ENCODE measurements around the gene TMPRSS3. TPM values are rescaled to one million over a fixed set of nuclear protein-coding genes. Genes with fewer than 3 reads are reported as not detected.

Gene TMPRSS3
- total RNA-seq, 1 experiment from 2014 or later, result not detected

- H3K9me3 ChIP-seq (ENCODE audit: low read depth, low read length, poor library complexity, severe bottlenecking), result peaks cover 12% of the 10 kb centered on the region
- intact Hi-C loops (cut with micrococcal nuclease; ENCODE audit: unreplicated experiment), result no loop called here
- BruUV-seq (replicated peaks), result no TSS peak
- DNase-seq (ENCODE audit: low spot score), result no peak
- no peak overlapping the region for H3K27ac ChIP-seq (ENCODE audit: low read depth, low read length, poor library complexity, severe bottlenecking)
- H3K36me3 ChIP-seq (ENCODE audit: insufficient read depth, low read length, poor library complexity, severe bottlenecking), result no peaks in the 10 kb centered on the region
- TF ChIP-seq EZH2 (IDR thresholded peaks at IDR 0.05; ENCODE audit: borderline replicate concordance, low read depth, low read length, poor library complexity, severe bottlenecking) (no peak), CTCF (conservative IDR thresholded peaks at IDR 0.05; ENCODE audit: low read depth, low read length) (no peak)
- ChIA-PET CTCF (no interaction called here), POLR2A (ENCODE audit: low non-redundant PET) (no interaction called here)
- peaks cover 56% of the 10 kb centered on the region for H3K27me3 ChIP-seq (replicated peaks; ENCODE audit: insufficient read depth, low read depth, low read length, poor library complexity)
- H3K4me3 ChIP-seq (ENCODE audit: low read depth, low read length, poor library complexity, severe bottlenecking), result no peak overlapping the region
- peaks cover 21% of the 10 kb centered on the region for H3K4me1 ChIP-seq (ENCODE audit: insufficient read depth, low read length, poor library complexity, severe bottlenecking)
These were observed 33.2 kb upstream of the TMPRSS3 start for GRCh38 chr21:42429021-42429420.

GRCh38 chr21:42427809-42428419 is 32.1 kb upstream of the TMPRSS3 start:
- DNase-seq (ENCODE audit: low spot score), result no peak
- no peaks in the 10 kb centered on the region for H3K36me3 ChIP-seq (ENCODE audit: insufficient read depth, low read length, poor library complexity, severe bottlenecking)
- peaks cover 7% of the 10 kb centered on the region for H3K9me3 ChIP-seq (ENCODE audit: low read depth, low read length, poor library complexity, severe bottlenecking)
- intact Hi-C loops (cut with micrococcal nuclease; ENCODE audit: unreplicated experiment), result no loop called here
- BruUV-seq (replicated peaks), result no TSS peak
- peaks cover 59% of the 10 kb centered on the region for H3K27me3 ChIP-seq (replicated peaks; ENCODE audit: insufficient read depth, low read depth, low read length, poor library complexity)
- no peak overlapping the region for H3K4me3 ChIP-seq (ENCODE audit: low read depth, low read length, poor library complexity, severe bottlenecking)
- CTCF ChIA-PET, result no interaction called here
- H3K27ac ChIP-seq (ENCODE audit: low read depth, low read length, poor library complexity, severe bottlenecking), result no peak overlapping the region
- TF ChIP-seq EZH2 (IDR thresholded peaks at IDR 0.05; ENCODE audit: borderline replicate concordance, low read depth, low read length, poor library complexity, severe bottlenecking) (no peak), CTCF (conservative IDR thresholded peaks at IDR 0.05; ENCODE audit: low read depth, low read length) (no peak)
- POLR2A ChIA-PET (ENCODE audit: low non-redundant PET), result no interaction called here
- peaks cover 23% of the 10 kb centered on the region for H3K4me1 ChIP-seq (ENCODE audit: insufficient read depth, low read length, poor library complexity, severe bottlenecking)

- H3K9me3 ChIP-seq (ENCODE audit: low read depth, low read length, poor library complexity, severe bottlenecking), result no peaks in the 10 kb centered on the region
- no peak overlapping the region for H3K4me3 ChIP-seq (ENCODE audit: low read depth, low read length, poor library complexity, severe bottlenecking)
- POLR2A ChIA-PET (ENCODE audit: low non-redundant PET), result no interaction called here
- BruUV-seq (replicated peaks), result no TSS peak
- peaks cover 27% of the 10 kb centered on the region for H3K4me1 ChIP-seq (ENCODE audit: insufficient read depth, low read length, poor library complexity, severe bottlenecking)
- TF ChIP-seq CTCF (conservative IDR thresholded peaks at IDR 0.05; ENCODE audit: low read depth, low read length) (no peak), EZH2 (IDR thresholded peaks at IDR 0.05; ENCODE audit: borderline replicate concordance, low read depth, low read length, poor library complexity, severe bottlenecking) (no peak)
- H3K27ac ChIP-seq (ENCODE audit: low read depth, low read length, poor library complexity, severe bottlenecking), result no peak overlapping the region
- H3K27me3 ChIP-seq (replicated peaks; ENCODE audit: insufficient read depth, low read depth, low read length, poor library complexity), result peaks cover 61% of the 10 kb centered on the region
- H3K36me3 ChIP-seq (ENCODE audit: insufficient read depth, low read length, poor library complexity, severe bottlenecking), result no peaks in the 10 kb centered on the region
- DNase-seq (ENCODE audit: low spot score), result no peak
- CTCF ChIA-PET, result no interaction called here
- intact Hi-C loops (cut with micrococcal nuclease; ENCODE audit: unreplicated experiment), result no loop called here
These were observed 31.1 kb upstream of the TMPRSS3 start for GRCh38 chr21:42426876-42427480.
